Breast epithelium (tissue), 4 donors: ENCODE measurements around the gene MPG. TPM values are rescaled to one million over a fixed set of nuclear protein-coding genes. Genes with fewer than 3 reads are reported as not detected.

Experiments
- DNase-seq, 2 donors: peaks; one replicate each; pipeline ENCODE4 v3.0.0-alpha.2; 2019; ENCODE audit warnings: low spot score in 2 of 2
- H3K27ac ChIP-seq, 2 donors: fragments of 200-600 bp; sonication (generic) in 1 of 2; one replicate each; pipeline ENCODE4 v1.5.1; 2016 to 2019; ENCODE audit warnings: mild to moderate bottlenecking in 1 of 2
- H3K27me3 ChIP-seq, 2 donors: fragments of 200-600 bp; sonication (generic) in 1 of 2; one replicate each; pipeline versions ENCODE4 v1.5.1 to v1.6.0; 2017 to 2019; ENCODE audit warnings: control low read depth in 1 of 2, mild to moderate bottlenecking in 1 of 2
- H3K36me3 ChIP-seq: fragments of 200-600 bp; one replicate; pipeline ENCODE4 v1.5.1; 2019
- H3K4me1 ChIP-seq, 2 donors: fragments of 200-600 bp; sonication (generic); one replicate each; pipeline ENCODE4 v1.5.1; 2016 to 2019; ENCODE audit warnings: control low read depth in 1 of 2
- H3K4me3 ChIP-seq, 3 donors: fragments of 200-600 bp; sonication (generic); 1 replicate in 2 of 3; 2 replicates in 1 of 3; pipeline ENCODE4 v1.5.1; 2016 to 2019; ENCODE audit warnings: mild to moderate bottlenecking in 3 of 3, moderate library complexity in 2 of 3
- H3K9me3 ChIP-seq, 2 donors: fragments of 200-600 bp; sonication (generic) in 1 of 2; one replicate each; pipeline ENCODE4 v1.5.1; 2016 to 2019; ENCODE audit warnings: control low read depth in 1 of 2
- CTCF ChIP-seq, 3 donors: fragments of 450-650 bp; IDR thresholded peaks; one replicate each; pipeline ENCODE4 v1.5.1; 2016 to 2017; ENCODE audit warnings: antibody characterized with exemption in 3 of 3, mild to moderate bottlenecking in 3 of 3, moderate library complexity in 3 of 3
- POLR2A ChIP-seq: fragments of 450-650 bp; IDR thresholded peaks from one replicate; pipeline ENCODE4 v1.6.1; 2016; ENCODE audit warnings: antibody characterized with exemption, mild to moderate bottlenecking, moderate library complexity
- POLR2AphosphoS5 ChIP-seq, 3 donors: sonication (generic); formaldehyde crosslinking; IDR thresholded peaks; one replicate each; pipeline ENCODE4 v1.6.1; 2017; ENCODE audit warnings: antibody characterized with exemption in 3 of 3
- intact Hi-C: fragments of 100-400 bp; cut with DNase I; formaldehyde crosslinking; loops from one replicate; pipeline ENCODE4 v1.15.1; 2023; ENCODE audit warnings: low total_unique reads
- total RNA-seq, 3 donors: library from RNA; depleted of rRNA; stranded (reverse); fragments of >200 nt; gene quantifications; one replicate each; pipeline ENCODE4 v1.1.0, GENCODE V29; 2016

Gene MPG
- total RNA-seq, 3 donors from 2014 or later: 86.9 to 112 (median 89.1) TPM

GRCh38 chr16:67183-67791 lies 10.7 kb upstream of the MPG start:
- Histone ChIP-seq H3K9me3 (no peaks in the 10 kb centered on the region), H3K27ac (peak overlapping the region; percentile 4 to 32), H3K36me3 (no peaks in the 10 kb centered on the region), H3K27me3 (no peaks in the 10 kb centered on the region), H3K4me1 (peaks cover 28 to 38% of the 10 kb centered on the region in 2 donors), H3K4me3 (no peak overlapping the region)
- no peak for DNase-seq
- intact Hi-C loops: no loop called here
- TF ChIP-seq POLR2A (no peak), POLR2AphosphoS5 (IDR thresholded peaks at IDR 0.05) (no peak), CTCF (IDR thresholded peaks at IDR 0.05) (no peak)

DNA sequence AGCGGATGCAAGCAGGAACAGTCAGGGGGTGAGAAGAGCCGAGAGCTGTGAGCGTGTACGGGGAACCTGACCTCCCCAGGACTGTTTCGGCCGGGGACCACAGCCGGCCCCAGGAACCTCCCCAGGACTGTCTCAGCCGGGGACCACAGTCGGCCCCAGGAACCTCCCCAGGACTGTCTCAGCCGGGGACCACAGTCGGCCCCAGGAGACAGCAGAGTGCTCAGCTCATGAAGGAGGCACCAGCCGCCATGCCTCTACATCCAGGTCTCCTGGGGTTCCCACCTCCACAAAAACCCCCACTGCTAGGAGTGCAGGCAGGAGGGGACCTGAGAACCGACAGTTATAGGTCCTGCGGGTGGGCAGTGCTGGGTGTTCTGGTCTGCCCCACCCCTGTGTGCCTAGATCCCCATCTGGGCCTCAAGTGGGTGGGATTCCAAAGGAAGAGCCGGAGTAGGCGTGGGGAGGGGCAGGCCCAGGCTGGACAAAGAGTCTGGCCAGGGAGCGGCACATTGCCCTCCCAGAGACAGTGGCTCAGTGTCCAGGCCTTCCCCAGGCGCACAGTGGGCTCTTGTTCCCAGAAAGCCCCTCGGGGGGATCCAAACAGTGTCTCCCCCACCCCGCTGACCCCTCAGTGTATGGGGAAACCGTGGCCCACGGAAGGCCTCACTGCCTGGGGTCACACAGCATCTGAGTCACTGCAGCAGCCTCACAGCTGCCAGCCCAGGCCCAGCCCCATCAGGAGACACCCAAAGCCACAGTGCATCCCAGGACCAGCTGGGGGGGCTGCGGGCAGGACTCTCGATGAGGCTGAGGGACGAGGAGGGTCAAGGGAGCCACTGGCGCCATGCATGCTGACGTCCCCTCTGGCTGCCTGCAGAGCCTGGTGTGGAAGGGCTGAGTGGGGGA lies 9.9 kb upstream of the MPG start:
- H3K27me3 ChIP-seq: no peaks in the 10 kb centered on the region
- intact Hi-C loops: no loop called here
- H3K4me3 ChIP-seq: no peak overlapping the region
- no peak for DNase-seq
- no peaks in the 10 kb centered on the region for H3K9me3 ChIP-seq
- peak overlapping the region in 1 of 2 donors; percentile 95 for H3K27ac ChIP-seq
- no peaks in the 10 kb centered on the region for H3K36me3 ChIP-seq
- H3K4me1 ChIP-seq: peaks cover 28 to 43% of the 10 kb centered on the region in 2 donors
- TF ChIP-seq POLR2AphosphoS5 (IDR thresholded peaks at IDR 0.05) (no peak), POLR2A (no peak), CTCF (IDR thresholded peaks at IDR 0.05) (no peak)

DNA sequence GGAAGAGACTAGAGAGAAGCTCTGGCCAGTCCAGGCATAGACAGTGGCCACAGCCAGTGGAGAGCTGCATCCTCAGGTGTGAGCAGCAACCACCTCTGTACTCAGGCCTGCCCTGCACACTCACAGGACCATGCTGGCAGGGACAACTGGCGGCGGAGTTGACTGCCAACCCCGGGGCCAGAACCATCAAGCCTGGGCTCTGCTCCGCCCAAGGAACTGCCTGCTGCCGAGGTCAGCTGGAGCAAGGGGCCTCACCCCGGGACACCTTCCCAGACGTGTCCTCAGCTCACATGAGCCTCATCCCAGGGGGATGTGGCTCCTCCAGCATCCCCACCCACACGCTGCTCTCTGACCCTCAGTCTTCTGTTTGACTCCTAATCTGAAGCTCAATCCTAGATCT lies 8.8 kb upstream of the MPG start:
- H3K36me3 ChIP-seq: no peaks in the 10 kb centered on the region
- H3K9me3 ChIP-seq: no peaks in the 10 kb centered on the region
- H3K4me3 ChIP-seq: no peak overlapping the region
- H3K27ac ChIP-seq: peak overlapping the region; percentile 95 to 96
- intact Hi-C loops: no loop called here
- TF ChIP-seq POLR2A (no peak), CTCF (IDR thresholded peaks at IDR 0.05) (no peak), POLR2AphosphoS5 (IDR thresholded peaks at IDR 0.05) (no peak)
- DNase-seq: no peak
- peaks cover 28 to 44% of the 10 kb centered on the region in 2 donors for H3K4me1 ChIP-seq
- no peaks in the 10 kb centered on the region for H3K27me3 ChIP-seq

DNA sequence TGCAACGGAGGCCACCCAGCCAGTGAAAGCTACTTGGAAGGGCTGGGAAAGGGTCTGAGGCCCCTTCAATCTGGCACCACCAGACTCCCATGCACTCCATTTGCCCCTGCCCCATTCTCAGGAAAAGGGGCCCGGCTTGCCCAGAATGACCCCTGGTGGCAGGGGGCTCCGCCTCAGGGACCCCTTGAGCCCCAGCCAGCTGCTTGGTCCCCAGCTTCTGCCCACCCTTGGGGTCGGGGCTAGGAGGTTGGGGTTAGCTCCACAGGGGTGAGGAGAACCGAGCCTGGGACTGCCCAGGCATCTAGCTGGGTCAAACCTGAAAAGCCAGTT lies 6.8 kb upstream of the MPG start:
- Histone ChIP-seq H3K27ac (peak overlapping the region; percentile 95 to 96), H3K4me1 (peaks cover 34 to 47% of the 10 kb centered on the region in 2 donors)

More for the DNA sequence above, 6.8 kb upstream of the MPG start:
- Histone ChIP-seq H3K4me3 (peak overlapping the region; percentile 72 to 95 (median 74)), H3K27me3 (no peaks in the 10 kb centered on the region), H3K9me3 (no peaks in the 10 kb centered on the region), H3K36me3 (no peaks in the 10 kb centered on the region)
- DNase-seq: no peak
- TF ChIP-seq CTCF (IDR thresholded peaks at IDR 0.05) (no peak), POLR2AphosphoS5 (IDR thresholded peaks at IDR 0.05) (no peak), POLR2A (no peak)
- intact Hi-C loops: no loop called here
